ENCODE data around the gene FCSK. TPM values are rescaled to one million over a fixed set of nuclear protein-coding genes. Genes with fewer than 3 reads are reported as not detected.
A peak's percentile ranks its signal among the peaks of the same experiment; 100 is the strongest.

The FCSK gene
- total and polyA plus RNA-seq, 2 of the 13 experiments (the other 11 are each of a cell fraction or from before 2014, with no cell fraction given): 9.1 to 19.2 TPM

DNA sequence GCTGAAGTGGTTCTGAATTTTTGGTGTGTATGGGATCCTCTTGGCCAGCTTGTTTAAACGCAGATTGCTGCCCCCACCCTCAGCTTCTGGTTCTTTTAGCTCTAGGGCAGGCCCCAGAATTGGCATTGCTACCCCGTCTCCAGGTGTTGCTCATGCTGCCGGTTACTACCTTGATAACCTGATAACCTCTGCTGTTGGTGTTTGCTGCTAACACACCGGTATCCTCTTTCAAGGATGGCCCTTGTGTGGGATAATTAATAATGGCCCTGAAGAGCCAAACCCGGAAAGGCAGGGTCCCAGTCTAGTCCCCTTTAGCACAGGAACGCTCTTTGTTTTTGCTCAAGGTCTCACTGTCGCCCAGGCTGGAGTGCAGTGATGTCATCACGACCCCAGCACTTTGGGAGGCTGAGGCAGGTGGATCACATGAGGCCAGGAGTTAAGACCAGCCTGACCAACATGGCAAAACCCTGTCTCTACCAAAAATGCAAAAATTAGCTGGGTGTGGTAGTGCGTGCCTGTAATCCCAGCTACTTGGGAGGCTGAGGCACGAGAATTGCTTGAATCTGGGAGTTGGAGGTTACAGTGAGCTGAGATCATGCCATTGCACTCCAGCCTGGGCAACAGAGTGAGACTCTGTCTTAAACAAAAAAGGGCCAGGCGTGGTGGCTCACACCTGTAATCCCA lies 14.2 kb upstream of the FCSK start (continued):
- TF ChIP-seq, protein P1, sequence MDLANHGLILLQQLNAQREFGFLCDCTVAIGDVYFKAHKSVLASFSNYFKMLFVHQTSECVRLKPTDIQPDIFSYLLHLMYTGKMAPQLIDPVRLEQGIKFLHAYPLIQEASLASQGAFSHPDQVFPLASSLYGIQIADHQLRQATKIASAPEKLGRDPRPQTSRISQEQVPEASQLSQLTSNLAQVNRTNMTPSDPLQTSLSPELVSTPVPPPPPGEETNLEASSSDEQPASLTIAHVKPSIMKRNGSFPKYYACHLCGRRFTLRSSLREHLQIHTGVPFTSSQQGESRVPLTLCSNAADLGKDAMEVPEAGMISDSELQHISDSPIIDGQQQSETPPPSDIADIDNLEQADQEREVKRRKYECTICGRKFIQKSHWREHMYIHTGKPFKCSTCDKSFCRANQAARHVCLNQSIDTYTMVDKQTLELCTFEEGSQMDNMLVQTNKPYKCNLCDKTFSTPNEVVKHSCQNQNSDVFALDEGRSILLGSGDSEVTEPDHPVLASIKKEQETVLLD (CRISPR knock-in tag; IDR thresholded peaks at IDR 0.05; ENCODE audit: low read depth): no peak
- TF ChIP-seq MTF2 (CRISPR knock-in tag; IDR thresholded peaks at IDR 0.05; ENCODE audit: borderline replicate concordance) (no peak), ZBTB37 (CRISPR knock-in tag; IDR thresholded peaks at IDR 0.05) (no peak), KLF6 (CRISPR knock-in tag; IDR thresholded peaks at IDR 0.05) (no peak), NFIB (CRISPR knock-in tag; IDR thresholded peaks at IDR 0.05; ENCODE audit: borderline replicate concordance) (no peak), ARID3A (IDR thresholded peaks at IDR 0.05; ENCODE audit: low read depth, low read length) (no peak), ZFP90 (CRISPR knock-in tag; IDR thresholded peaks at IDR 0.05; ENCODE audit: borderline replicate concordance) (no peak), MAFG (CRISPR knock-in tag; IDR thresholded peaks at IDR 0.05) (no peak), ZNF678 (CRISPR knock-in tag; IDR thresholded peaks at IDR 0.05) (no peak), THAP9 (CRISPR knock-in tag; IDR thresholded peaks at IDR 0.05; ENCODE audit: borderline replicate concordance) (no peak), ATF7 (IDR thresholded peaks at IDR 0.05) (peak; percentile 77), ATF7 (CRISPR knock-in tag; IDR thresholded peaks at IDR 0.05) (peak; percentile 79), SP2 (CRISPR knock-in tag; IDR thresholded peaks at IDR 0.05) (no peak), PAF1 (CRISPR knock-in tag; IDR thresholded peaks at IDR 0.05) (no peak), ZNF652 (CRISPR knock-in tag; IDR thresholded peaks at IDR 0.05; ENCODE audit: borderline replicate concordance, low read depth) (no peak), EHMT2 (IDR thresholded peaks at IDR 0.05; ENCODE audit: borderline replicate concordance, low read depth, low read length) (no peak), KMT2A (CRISPR knock-in tag; IDR thresholded peaks at IDR 0.05) (no peak), ZNF292 (CRISPR knock-in tag; IDR thresholded peaks at IDR 0.05; ENCODE audit: borderline replicate concordance, low read depth) (peak; percentile 62), ZNF558 (CRISPR knock-in tag; IDR thresholded peaks at IDR 0.05; ENCODE audit: borderline replicate concordance) (no peak), SP4 (CRISPR knock-in tag; IDR thresholded peaks at IDR 0.05) (no peak), REXO4 (CRISPR knock-in tag; IDR thresholded peaks at IDR 0.05; ENCODE audit: borderline replicate concordance) (no peak), ZNF282 (IDR thresholded peaks at IDR 0.05; ENCODE audit: partially characterized antibody) (no peak)
- TF ChIP-seq, protein P2, sequence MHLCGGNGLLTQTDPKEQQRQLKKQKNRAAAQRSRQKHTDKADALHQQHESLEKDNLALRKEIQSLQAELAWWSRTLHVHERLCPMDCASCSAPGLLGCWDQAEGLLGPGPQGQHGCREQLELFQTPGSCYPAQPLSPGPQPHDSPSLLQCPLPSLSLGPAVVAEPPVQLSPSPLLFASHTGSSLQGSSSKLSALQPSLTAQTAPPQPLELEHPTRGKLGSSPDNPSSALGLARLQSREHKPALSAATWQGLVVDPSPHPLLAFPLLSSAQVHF (CRISPR knock-in tag; IDR thresholded peaks at IDR 0.05): no peak

Measured in HepG2 (cell line).